Thymus (tissue), 11 donors: ENCODE results near the gene MT1G. TPM values are rescaled to one million over a fixed set of nuclear protein-coding genes. Genes with fewer than 3 reads are reported as not detected.
"Not testable (repeated sequence)": the region's sequence is repeated elsewhere in the genome, so short reads cannot be mapped to it uniquely, and the experiment has no call there.

ENCODE experiments used
- DNase-seq, 9 donors: peaks; one replicate each; pipeline ENCODE4 v3.0.0-alpha.2; 2013; ENCODE audit warnings: low spot score in 9 of 9, low read depth in 6 of 9, missing footprints in 1 of 9
- H3K27ac ChIP-seq, 2 donors: one replicate each; pipeline ENCODE4 v1.5.1; 2013; ENCODE audit warnings: control low read depth in 1 of 2, low read depth in 1 of 2, low read length in 1 of 2, mild to moderate bottlenecking in 1 of 2, moderate library complexity in 1 of 2
- H3K27me3 ChIP-seq, 2 donors: one replicate each; pipeline ENCODE4 v1.5.1; 2013; ENCODE audit warnings: low read length in 1 of 2; ENCODE audit not compliant: control insufficient read depth in 2 of 2, insufficient read depth in 1 of 2
- H3K36me3 ChIP-seq, 2 donors: one replicate each; pipeline ENCODE4 v1.5.1; 2013; ENCODE audit warnings: low read length in 1 of 2, mild to moderate bottlenecking in 1 of 2, moderate library complexity in 1 of 2; ENCODE audit not compliant: control insufficient read depth in 2 of 2, insufficient read depth in 2 of 2
- H3K4me1 ChIP-seq, 2 donors: one replicate each; pipeline ENCODE4 v1.5.1; 2013; ENCODE audit warnings: low read length in 2 of 2; ENCODE audit not compliant: control insufficient read depth in 2 of 2, insufficient read depth in 2 of 2
- H3K4me3 ChIP-seq, 2 donors: one replicate each; pipeline ENCODE4 v1.5.1; 2013; ENCODE audit warnings: low read length in 2 of 2, control low read depth in 1 of 2, mild to moderate bottlenecking in 1 of 2
- H3K9me3 ChIP-seq, 2 donors: one replicate each; pipeline ENCODE4 v1.5.1; 2013; ENCODE audit warnings: low read length in 1 of 2, mild to moderate bottlenecking in 1 of 2; ENCODE audit not compliant: control insufficient read depth in 2 of 2, insufficient read depth in 1 of 2
- WGBS: extraction: QIAGEN DNeasy Blood & Tissue Kit; methylation state at CpG from one replicate; pipeline ENCODE4 v1.1.7; 2013; 5-methylcytosine and 5-hydroxymethylcytosine counted together
- polyA plus RNA-seq: library from polyadenylated mRNA; stranded (reverse); fragments of 200-250 nt; gene quantifications from one replicate; pipeline ENCODE4 v1.2.3, GENCODE V29; 2013
- total RNA-seq: library from RNA; stranded (reverse); fragments of 120-200 nt; gene quantifications from one replicate; pipeline ENCODE4 v1.2.4, GENCODE V29; 2013
- donor health status: healthy.

The MT1G gene
- total and polyA plus RNA-seq, 2 donors, result 0.90 to 353 TPM

DNA sequence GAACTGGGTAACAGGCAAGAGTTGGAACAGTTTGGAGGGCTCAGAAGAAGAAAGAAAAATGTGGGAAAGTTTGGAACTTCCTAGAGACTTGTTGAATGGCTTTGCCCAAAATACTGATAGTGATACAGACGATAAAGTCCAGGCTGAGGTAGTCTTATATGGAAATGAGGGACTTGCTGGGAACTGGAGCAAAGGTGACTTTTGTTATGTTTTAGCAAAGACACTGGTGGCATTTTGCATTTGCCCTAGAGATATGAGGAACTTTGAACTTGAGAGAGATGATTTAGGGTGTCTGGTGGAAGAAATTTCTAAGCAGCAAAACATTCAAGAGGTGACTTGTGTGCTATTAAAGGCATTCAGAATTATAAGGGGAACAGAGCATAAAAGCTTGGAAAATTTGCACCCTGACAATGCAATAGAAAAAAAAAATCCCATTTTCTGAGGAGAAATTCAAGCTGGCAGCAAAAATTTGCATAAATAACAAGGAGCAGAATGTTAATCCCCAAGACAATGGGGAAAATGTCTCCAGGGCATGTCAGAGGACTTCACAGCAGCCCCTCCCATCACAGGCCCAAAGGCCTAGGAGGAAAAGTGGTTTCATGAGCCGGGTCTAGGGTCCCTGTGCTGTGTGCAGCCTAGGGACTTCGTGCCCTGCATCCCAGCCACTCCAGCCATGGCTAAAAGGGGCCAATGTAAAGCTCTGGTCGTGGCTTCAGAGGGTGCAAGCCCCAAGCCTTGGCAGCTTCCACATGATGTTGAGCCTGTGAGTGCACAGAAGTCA, 46.0 kb downstream of the MT1G start:
- WGBS, result 87% methylated on average over 4 of the region's 4 CpGs
- H3K9me3 ChIP-seq, H3K4me3 ChIP-seq, H3K36me3 ChIP-seq, DNase-seq, H3K27ac ChIP-seq: not testable (repeated sequence)
- Histone ChIP-seq H3K27me3 (peaks cover 33 to 84% of the 10 kb centered on the region in 2 donors), H3K4me1 (peaks cover 0 to 14% of the 10 kb centered on the region in 2 donors)

DNA sequence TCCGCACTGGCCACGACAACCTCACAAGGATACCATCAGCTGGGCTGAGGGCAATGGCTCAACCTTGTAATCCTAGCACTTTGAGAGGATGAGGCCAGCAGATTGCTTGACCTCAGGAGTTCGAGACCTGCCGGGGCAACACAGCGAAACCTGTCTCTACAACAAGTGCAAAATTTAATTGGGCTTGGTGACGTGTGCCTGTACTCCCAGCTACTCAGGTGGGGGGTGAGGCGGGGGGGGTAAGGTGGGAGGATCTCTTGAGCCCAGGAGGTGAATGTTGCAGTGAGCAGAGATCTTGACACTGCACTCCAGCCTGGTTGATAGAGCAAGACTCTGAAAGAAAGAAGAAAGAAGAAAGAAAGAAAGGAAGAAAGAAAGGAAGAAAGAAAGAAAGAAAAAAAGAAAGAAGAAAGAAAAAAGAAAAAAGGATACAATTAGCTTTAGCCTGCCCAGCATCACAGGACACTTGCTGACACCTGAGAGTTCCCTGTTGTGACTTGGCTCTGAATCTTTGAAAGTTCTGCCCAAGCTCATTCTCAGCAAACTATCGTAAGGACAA, 47.4 kb downstream of the MT1G start:
- Histone ChIP-seq H3K36me3 (no peaks in the 10 kb centered on the region), H3K4me3 (no peak overlapping the region), H3K27me3 (peaks cover 26 to 83% of the 10 kb centered on the region in 2 donors), H3K4me1 (peaks cover 0 to 12% of the 10 kb centered on the region in 2 donors), H3K27ac (no peak overlapping the region), H3K9me3 (no peaks in the 10 kb centered on the region)
- no peak for DNase-seq
- 90% methylated on average over 8 of the region's 8 CpGs for WGBS

- Histone ChIP-seq H3K4me3 (no peak overlapping the region), H3K9me3 (no peaks in the 10 kb centered on the region), H3K27ac (no peak overlapping the region), H3K27me3 (peaks cover 15 to 68% of the 10 kb centered on the region in 2 donors), H3K4me1 (peaks cover 0 to 12% of the 10 kb centered on the region in 2 donors), H3K36me3 (no peaks in the 10 kb centered on the region)
- WGBS, result 51% methylated on average over 6 of the region's 6 CpGs
- DNase-seq, result no peak
These were observed 49.7 kb downstream of the MT1G start for GRCh38 chr16:56618138-56618537.

- H3K27me3 ChIP-seq, result peaks cover 15 to 64% of the 10 kb centered on the region in 2 donors
- DNase-seq, result peak in 4 of 9 donors; percentile 25 to 51 (median 37)
- WGBS, result 4% methylated on average over 41 of the region's 41 CpGs
These were observed 50.4 kb downstream of the MT1G start for GRCh38 chr16:56617212-56618085.

More at GRCh38 chr16:56617212-56618085, 50.4 kb downstream of the MT1G start:
- no peaks in the 10 kb centered on the region for H3K36me3 ChIP-seq
- H3K27ac ChIP-seq, result no peak overlapping the region
- H3K9me3 ChIP-seq, result no peaks in the 10 kb centered on the region
- H3K4me1 ChIP-seq, result peaks cover 0 to 12% of the 10 kb centered on the region in 2 donors
- peak overlapping the region in 1 of 2 donors; percentile 10 for H3K4me3 ChIP-seq

Other genes starting within 250 kb of the MT1G start
- gene AMFR, start 242.5 kb downstream of the MT1G start, total RNA-seq, result 34.6 TPM
- 52.4 TPM for gene AMFR, start 242.5 kb downstream of the MT1G start, polyA plus RNA-seq
- 79.7 TPM for gene NUDT21, start 216.7 kb downstream of the MT1G start, total RNA-seq
- gene NUDT21, start 216.7 kb downstream of the MT1G start, polyA plus RNA-seq, result 40.3 TPM
- 26.0 TPM for gene OGFOD1, start 216.5 kb downstream of the MT1G start, total RNA-seq
- gene OGFOD1, start 216.5 kb downstream of the MT1G start, polyA plus RNA-seq, result 18.8 TPM
- 36.2 TPM for gene BBS2, start 148.0 kb downstream of the MT1G start, total RNA-seq
- gene BBS2, start 148.0 kb downstream of the MT1G start, polyA plus RNA-seq, result 49.2 TPM
- 7.5 TPM for gene MT4, start 103.0 kb downstream of the MT1G start, total RNA-seq
- 38.1 TPM for gene MT4, start 103.0 kb downstream of the MT1G start, polyA plus RNA-seq
- gene MT3, start 78.5 kb downstream of the MT1G start, total RNA-seq, result 2.5 TPM
- gene MT3, start 78.5 kb downstream of the MT1G start, polyA plus RNA-seq, result 13.1 TPM
- 7.8 TPM for gene MT2A, start 59.5 kb downstream of the MT1G start, total RNA-seq
- 2,040 TPM for gene MT2A, start 59.5 kb downstream of the MT1G start, polyA plus RNA-seq
- gene MT1E, start 42.3 kb downstream of the MT1G start, total RNA-seq, result 2.1 TPM
- 126 TPM for gene MT1E, start 42.3 kb downstream of the MT1G start, polyA plus RNA-seq
- 0.28 TPM for gene MT1M, start 35.4 kb downstream of the MT1G start, total RNA-seq
- 97.7 TPM for gene MT1M, start 35.4 kb downstream of the MT1G start, polyA plus RNA-seq
- gene MT1A, start 29.4 kb downstream of the MT1G start, total RNA-seq, result 1.2 TPM
- gene MT1A, start 29.4 kb downstream of the MT1G start, polyA plus RNA-seq, result 285 TPM
- gene MT1B, start 16.2 kb downstream of the MT1G start, total RNA-seq, result not detected
- gene MT1B, start 16.2 kb downstream of the MT1G start, polyA plus RNA-seq, result 4.7 TPM
- 1.5 TPM for gene MT1F, start 10.1 kb downstream of the MT1G start, total RNA-seq
- 24.6 TPM for gene MT1F, start 10.1 kb downstream of the MT1G start, polyA plus RNA-seq
- gene MT1H, start 1.7 kb upstream of the MT1G start, total RNA-seq, result 0.85 TPM
- 50.7 TPM for gene MT1H, start 1.7 kb upstream of the MT1G start, polyA plus RNA-seq
- gene MT1X, start 14.4 kb upstream of the MT1G start, total RNA-seq, result 21.2 TPM
- 3,725 TPM for gene MT1X, start 14.4 kb upstream of the MT1G start, polyA plus RNA-seq
- gene NUP93, start 62.1 kb upstream of the MT1G start, total RNA-seq, result 85.9 TPM
- 58.3 TPM for gene NUP93, start 62.1 kb upstream of the MT1G start, polyA plus RNA-seq
- gene SLC12A3, start 197.1 kb upstream of the MT1G start, total RNA-seq, result 0.52 TPM
- gene SLC12A3, start 197.1 kb upstream of the MT1G start, polyA plus RNA-seq, result 0.34 TPM